Fibroblast of lung (primary cell): ENCODE data around the gene PRUNE2.

Experiments used
- CTCF ChIP-seq, 2 donors: IDR thresholded peaks in 1 of 2; conservative IDR thresholded peaks in 1 of 2; 1 replicate in 1 of 2; 2 replicates in 1 of 2; pipeline ENCODE4 v1.5.1; 2011 to 2012; ENCODE audit warnings: low read length in 2 of 2, control low read depth in 1 of 2, inconsistent platforms in 1 of 2, low read depth in 1 of 2, mild to moderate bottlenecking in 1 of 2
- EZH2 ChIP-seq: IDR thresholded peaks from 2 replicates; pipeline ENCODE4 v1.5.1; 2012; ENCODE audit warnings: low read length, control low read depth, mild to moderate bottlenecking; ENCODE audit errors: missing control alignments

- TF ChIP-seq CTCF (conservative IDR thresholded peaks at IDR 0.05 in 1 of 2, IDR thresholded peaks at IDR 0.05 in 1 of 2; ENCODE audit: low read depth in 1 of 2, low read length in 2 of 2) = no peak
- TF ChIP-seq EZH2 = no peak
Observed at GRCh38 chr9:76820431-76820830, 85.5 kb downstream of the PRUNE2 start.
